SK-N-SH treated with all-trans-retinoic acid at 6 μM for 48 hours (cell line): Measurements from ENCODE around the gene TGIF2.

ENCODE experiments used
- GLIS3 ChIP-seq: fragments of 250-450 bp; sonication (Bioruptor Pico); IDR thresholded peaks from 2 replicates; pipeline ENCODE4 v1.5.0; 2020; ENCODE audit warnings: mild to moderate bottlenecking, moderate library complexity
- PATZ1 ChIP-seq: fragments of 250-450 bp; sonication (Bioruptor Pico); IDR thresholded peaks from 2 replicates; pipeline ENCODE4 v1.8.0; 2020; ENCODE audit warnings: mild to moderate bottlenecking, moderate library complexity, borderline replicate concordance
- ZFP3 ChIP-seq: fragments of 250-450 bp; sonication (Bioruptor Pico); IDR thresholded peaks from 2 replicates; pipeline ENCODE4 v1.5.0; 2020; ENCODE audit warnings: mild to moderate bottlenecking, moderate library complexity
- ZNF8 ChIP-seq: fragments of 450-650 bp; formaldehyde crosslinking; IDR thresholded peaks from 2 replicates; pipeline ENCODE4 v1.5.0; 2020; ENCODE audit warnings: mild to moderate bottlenecking, moderate library complexity

GRCh38 chr20:36585410-36586125, 12.2 kb downstream of the TGIF2 start:
- TF ChIP-seq ZNF8 (CRISPR knock-in tag) = no peak
- TF ChIP-seq PATZ1 = no peak
- TF ChIP-seq GLIS3 (CRISPR knock-in tag) = no peak
- no peak for TF ChIP-seq ZFP3 (CRISPR knock-in tag)
